MM.1S (cell line): Measurements from ENCODE around the gene TEK.

Experiments
- EZH2 ChIP-seq: fragments of 300-600 bp; sonication (generic); optimal IDR thresholded peaks from 2 replicates; pipeline ENCODE3; 2017; ENCODE audit warnings: low read depth, mild to moderate bottlenecking, antibody characterized with exemption, low read length, mixed read lengths
- EZH2phosphoT487 ChIP-seq: fragments of 300-600 bp; sonication (generic); IDR thresholded peaks from 2 replicates; pipeline ENCODE4 v1.6.1; 2018; ENCODE audit warnings: antibody characterized with exemption, low read length
- TF ChIP-seq, protein P1 (sequence below): fragments of 300-600 bp; sonication (generic); IDR thresholded peaks from 2 replicates; pipeline ENCODE4 v1.5.1; 2016; ENCODE audit warnings: antibody characterized with exemption, low read length, mixed read lengths

DNA sequence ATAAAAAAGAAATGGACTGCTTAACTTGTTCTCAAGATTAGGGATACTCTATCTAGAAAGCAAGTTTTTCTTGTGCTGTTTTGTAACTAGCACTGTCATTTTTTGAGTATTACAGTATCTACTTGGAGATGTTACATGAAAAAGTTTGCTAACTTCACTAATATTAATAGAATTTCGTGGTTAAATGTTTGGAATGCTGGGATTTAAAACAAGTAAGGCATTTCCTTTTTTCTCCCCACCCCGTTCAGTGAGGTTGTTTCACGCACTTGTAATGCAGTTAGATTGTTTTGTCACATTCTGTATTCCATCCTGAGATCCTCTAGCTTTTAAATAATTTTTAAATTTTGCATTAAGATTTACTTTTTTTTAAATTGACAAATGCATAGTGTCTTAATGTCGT lies 20.0 kb upstream of the TEK start:
- TF ChIP-seq, protein P1, sequence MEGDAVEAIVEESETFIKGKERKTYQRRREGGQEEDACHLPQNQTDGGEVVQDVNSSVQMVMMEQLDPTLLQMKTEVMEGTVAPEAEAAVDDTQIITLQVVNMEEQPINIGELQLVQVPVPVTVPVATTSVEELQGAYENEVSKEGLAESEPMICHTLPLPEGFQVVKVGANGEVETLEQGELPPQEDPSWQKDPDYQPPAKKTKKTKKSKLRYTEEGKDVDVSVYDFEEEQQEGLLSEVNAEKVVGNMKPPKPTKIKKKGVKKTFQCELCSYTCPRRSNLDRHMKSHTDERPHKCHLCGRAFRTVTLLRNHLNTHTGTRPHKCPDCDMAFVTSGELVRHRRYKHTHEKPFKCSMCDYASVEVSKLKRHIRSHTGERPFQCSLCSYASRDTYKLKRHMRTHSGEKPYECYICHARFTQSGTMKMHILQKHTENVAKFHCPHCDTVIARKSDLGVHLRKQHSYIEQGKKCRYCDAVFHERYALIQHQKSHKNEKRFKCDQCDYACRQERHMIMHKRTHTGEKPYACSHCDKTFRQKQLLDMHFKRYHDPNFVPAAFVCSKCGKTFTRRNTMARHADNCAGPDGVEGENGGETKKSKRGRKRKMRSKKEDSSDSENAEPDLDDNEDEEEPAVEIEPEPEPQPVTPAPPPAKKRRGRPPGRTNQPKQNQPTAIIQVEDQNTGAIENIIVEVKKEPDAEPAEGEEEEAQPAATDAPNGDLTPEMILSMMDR: no peak
- TF ChIP-seq EZH2 (no peak), EZH2phosphoT487 (no peak)
